Measurements from ENCODE around the gene ELP4.

- TF ChIP-seq CTCF (IDR thresholded peaks at IDR 0.05) (no peak), EZH2 (IDR thresholded peaks at IDR 0.05) (no peak), EZH2phosphoT487 (IDR thresholded peaks at IDR 0.05) (no peak)
Observed at GRCh38 chr11:31764766-31765165, 255.2 kb downstream of the ELP4 start.

All from neural progenitor cell (in vitro differentiated cells).